Fibroblast of villous mesenchyme (primary cell): ENCODE measurements around the gene CBX1. TPM values are rescaled to one million over a fixed set of nuclear protein-coding genes. Genes with fewer than 3 reads are reported as not detected.
"Not testable (repeated sequence)": the region's sequence is repeated elsewhere in the genome, so short reads cannot be mapped to it uniquely, and the experiment has no call there.

Experiments
- DNase-seq: peaks from one replicate; pipeline ENCODE4 v3.0.0-alpha.2; 2010; ENCODE audit warnings: low read depth
- H3K4me3 ChIP-seq: 2 replicates; pipeline ENCODE4 v1.5.1; 2011; ENCODE audit warnings: low read depth, mild to moderate bottlenecking, low read length
- CTCF ChIP-seq: IDR thresholded peaks from 2 replicates; pipeline ENCODE4 v1.5.1; 2012; ENCODE audit warnings: low read depth, mild to moderate bottlenecking, low read length; ENCODE audit not compliant: insufficient read depth
- total RNA-seq: library from RNA; depleted of rRNA; stranded (reverse); fragments of >200 nt; gene quantifications from 2 replicates; pipeline ENCODE4 v1.2.3, GENCODE V29; 2012

CBX1 gene
- total RNA-seq, 1 donor = 60.9 TPM

DNA sequence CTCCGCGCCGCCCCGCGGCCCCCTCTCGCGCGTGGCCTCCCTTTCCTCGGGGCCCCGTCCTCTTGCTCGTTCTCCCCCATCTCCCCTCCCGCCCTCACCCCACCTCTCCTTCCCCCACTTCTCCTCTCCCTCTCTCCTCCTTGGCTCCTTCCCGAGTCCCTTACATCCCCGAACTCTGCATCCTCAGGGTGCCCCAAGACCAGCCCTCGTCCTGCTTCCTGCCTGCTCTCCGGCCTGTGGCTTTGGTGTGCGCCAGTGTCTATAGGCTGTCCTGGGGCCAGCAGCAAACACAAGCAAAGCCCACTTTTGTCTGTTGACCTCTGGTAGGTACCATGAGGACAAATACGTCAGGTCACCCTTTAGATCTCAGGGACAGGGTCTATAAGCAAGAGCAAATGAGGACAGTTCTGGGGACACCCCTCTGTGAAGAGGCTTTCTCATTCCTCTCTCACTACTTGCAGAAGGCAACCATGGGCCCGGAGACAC, 63.4 kb downstream of the CBX1 start:
- no peak for TF ChIP-seq CTCF
- H3K4me3 ChIP-seq = peak overlapping the region; percentile 80
- DNase-seq = no peak

DNA sequence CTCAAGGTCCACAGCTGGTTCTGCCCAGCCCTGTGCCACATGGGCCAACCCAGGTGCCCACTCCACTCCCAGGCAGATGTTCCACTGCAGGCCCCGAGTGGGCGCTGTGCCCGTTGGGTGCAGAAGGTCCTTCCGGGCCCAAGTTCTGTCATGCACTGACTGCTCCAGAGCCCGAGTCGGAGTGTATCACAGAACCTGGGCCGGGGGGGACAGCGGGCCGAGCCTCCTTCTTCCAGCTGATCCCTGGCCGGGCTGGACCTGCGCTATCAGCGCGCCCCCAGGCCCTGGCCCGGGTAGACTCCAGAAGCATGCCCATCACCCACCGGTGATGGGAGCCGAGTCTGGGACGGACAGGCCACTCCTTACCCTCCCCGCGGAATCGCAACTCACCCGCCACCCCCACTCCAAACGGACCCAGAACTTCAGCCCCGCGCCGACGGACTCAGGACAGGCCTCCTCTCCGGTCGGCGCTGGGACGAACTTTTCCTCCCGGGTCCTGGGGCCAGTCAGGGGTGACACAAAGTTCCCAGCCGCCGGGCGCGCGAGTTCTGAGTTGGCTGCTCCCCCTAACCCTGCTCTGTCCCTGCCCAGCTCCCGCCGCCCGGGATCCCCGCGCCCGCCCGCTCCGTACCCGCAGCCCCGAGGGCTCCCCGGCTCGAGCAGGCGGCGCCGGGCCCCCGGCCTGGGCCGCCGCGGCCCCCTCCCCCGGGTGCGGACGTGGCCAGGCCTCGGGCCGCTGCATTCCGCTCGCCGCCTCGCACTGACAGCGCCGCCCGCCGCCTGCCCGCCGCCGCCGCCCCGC, 64.0 kb downstream of the CBX1 start, which contains the start of gene COPZ2:
COPZ2 (minus strand) TSS at position 762 of the 802 bp plus-strand sequence; CDS start at position 742, 20 bp downstream.
- DNase-seq = peak; percentile 64
- peak; percentile 70 for TF ChIP-seq CTCF
- H3K4me3 ChIP-seq = peak within 1 kb of the TSS; percentile 80

- no peak for TF ChIP-seq CTCF
- peak overlapping the region; percentile 80 for H3K4me3 ChIP-seq
- DNase-seq = no peak
Observed at GRCh38 chr17:48036693-48037035, 64.6 kb downstream of the CBX1 start.

GRCh38 chr17:48034734-48035133, 66.5 kb downstream of the CBX1 start:
- DNase-seq, H3K4me3 ChIP-seq: not testable (repeated sequence)

GRCh38 chr17:48031966-48032365, 69.3 kb downstream of the CBX1 start:
- no peak for DNase-seq
- TF ChIP-seq CTCF = no peak
- H3K4me3 ChIP-seq = no peak overlapping the region

GRCh38 chr17:48030531-48030930, 70.7 kb downstream of the CBX1 start:
- TF ChIP-seq CTCF = no peak
- DNase-seq = no peak
- no peak overlapping the region for H3K4me3 ChIP-seq

GRCh38 chr17:48028736-48029135, 72.5 kb downstream of the CBX1 start:
- H3K4me3 ChIP-seq = no peak overlapping the region
- TF ChIP-seq CTCF = no peak
- no peak for DNase-seq
